Heart right ventricle (tissue), 16 donors: ENCODE data around the gene SPRR3. TPM values are rescaled to one million over a fixed set of nuclear protein-coding genes. Genes with fewer than 3 reads are reported as not detected.

Source experiments
- ATAC-seq, 8 donors: fragments of 200-7000 bp; cut with Tn5 transposase; one replicate each; pipeline ENCODE4 v1.9.1; 2020; ENCODE audit warnings: mild to moderate bottlenecking in 8 of 8, moderate library complexity in 8 of 8, moderate number of reproducible peaks in 1 of 8
- DNase-seq, 2 donors: peaks; one replicate each; pipeline ENCODE4 v3.0.0-alpha.2; 2020
- H3K27ac ChIP-seq, 10 donors: fragments of 200-600 bp; sonication (generic) in 2 of 10; one replicate each; pipeline versions ENCODE4 v1.5.0 to v1.8.0; 2020 to 2022; ENCODE audit warnings: mild to moderate bottlenecking in 3 of 10
- H3K27me3 ChIP-seq, 7 donors: fragments of 200-600 bp; one replicate each; pipeline ENCODE4 v1.8.0; 2021 to 2022; ENCODE audit warnings: mild to moderate bottlenecking in 2 of 7
- H3K36me3 ChIP-seq, 9 donors: fragments of 200-600 bp; sonication (generic) in 1 of 9; one replicate each; pipeline versions ENCODE4 v1.5.0 to v1.8.0; 2020 to 2022; ENCODE audit warnings: mild to moderate bottlenecking in 2 of 9
- H3K4me1 ChIP-seq, 9 donors: fragments of 200-600 bp; sonication (generic) in 1 of 9; one replicate each; pipeline versions ENCODE4 v1.5.0 to v1.8.0; 2020 to 2022; ENCODE audit warnings: mild to moderate bottlenecking in 4 of 9
- H3K4me3 ChIP-seq, 10 donors: fragments of 200-600 bp; sonication (generic) in 2 of 10; one replicate each; pipeline versions ENCODE4 v1.5.0 to v1.8.0; 2020 to 2022; ENCODE audit warnings: mild to moderate bottlenecking in 7 of 10, moderate library complexity in 2 of 10
- H3K9me3 ChIP-seq, 11 donors: fragments of 200-600 bp in 10 of 11; sonication (generic) in 2 of 11; one replicate each; pipeline versions ENCODE4 v1.5.0 to v1.8.0; 2013 to 2022; ENCODE audit warnings: mild to moderate bottlenecking in 2 of 11, control low read depth in 1 of 11, moderate library complexity in 1 of 11
- CTCF ChIP-seq, 9 donors: fragments of 200-600 bp; sonication (generic) in 2 of 9; IDR thresholded peaks; one replicate each; pipeline versions ENCODE4 v1.5.0 to v1.8.0; 2021 to 2022; ENCODE audit warnings: antibody characterized with exemption in 9 of 9, mild to moderate bottlenecking in 5 of 9, moderate library complexity in 1 of 9
- WGBS, 2 donors: extraction: QIAGEN DNeasy Blood & Tissue Kit; methylation state at CpG; one replicate each; pipeline ENCODE4 v1.1.7; 2013; ENCODE audit warnings: inconsistent platforms in 1 of 2; 5-methylcytosine and 5-hydroxymethylcytosine counted together
- intact Hi-C, 10 donors: fragments of 100-400 bp; cut with DNase I; formaldehyde crosslinking; loops; one replicate each; pipeline versions ENCODE4 v1.11.1 to v1.14.2; 2022
- polyA plus RNA-seq, 2 donors: library from polyadenylated mRNA; stranded (reverse); fragments of 200-250 nt; gene quantifications; one replicate each; pipeline ENCODE4 v1.2.3, GENCODE V29; 2013
- total RNA-seq, 10 donors: library from RNA; stranded (reverse); fragmentation: NEBNext Ultra II Directional in 3 of 10; extraction: Animal tissue kit (Norgen Biotek cat#: 25700) in 3 of 10; gene quantifications; one replicate each; pipeline versions ENCODE4 v1.2.1 to v1.2.4, GENCODE V29; 2021 to 2023
- donor health status: Arrhythmogenic right ventricular cardiomyopathy.
- donor health status: ischemic (EF 13 %, LVEDD 7.1; RV severe dilation, severe dysfunction).
- donor health status: healthy with polysubstance abuse.
- donor health status: DM: no; HTN: yes; CAD: no.
- donor health status: DM: no; HTN: no; CAD: no.
- donor health status: ischemic (EF 25% LVEDD 6.9; RV normal size, moderate dysfunction).
- donor health status: ischemic (EF 25% LVEDD 5.7; RV mildly dilated, moderate dysfunction).
- donor health status: healthy.
- donor health status: DM: yes; HTN: yes; CAD: no.
- donor health status: Ischemic cardiomyopathy.
- donor health status: ischemic (EF 35%, LVEDD 5.7; RV mildly dilated, moderate dysfunction).
- donor health status: nonischemic (EF 11% LVEDD 7.7; RV severe dilation, severe dysfunction).
- donor health status: DM: yes; HTN: yes; CAD: no.
- donor health status: PGD.
- donor health status: ischemic (EF 29% LVEDD 5.4; RV normal size, mild dysfunction).
- donor health status: nonischemic (EF 23%, LVEDD 6.1; RV moderate dilation, normal function).

The SPRR3 gene
- total and polyA plus RNA-seq, 12 donors = 2.6 TPM; not detected in 11

GRCh38 chr1:152968248-152968647, 33.3 kb upstream of the SPRR3 start:
- Histone ChIP-seq H3K4me3 (no peak overlapping the region), H3K9me3 (no peaks in the 10 kb centered on the region), H3K27me3 (peaks cover 0 to 7% (median 3%) of the 10 kb centered on the region in 7 donors), H3K27ac (no peak overlapping the region), H3K4me1 (no peaks in the 10 kb centered on the region), H3K36me3 (no peaks in the 10 kb centered on the region)
- DNase-seq (no peak), ATAC-seq (no peak)
- 56 to 57% methylated on average over 2 of the region's 2 CpGs for WGBS, 2 donors
- intact Hi-C loops = no loop called here
- TF ChIP-seq CTCF (IDR thresholded peaks at IDR 0.05) = no peak

GRCh38 chr1:152969036-152969435, 32.5 kb upstream of the SPRR3 start:
- no peaks in the 10 kb centered on the region for H3K4me1 ChIP-seq
- ATAC-seq = no peak
- no peak for DNase-seq
- TF ChIP-seq CTCF (IDR thresholded peaks at IDR 0.05) = no peak
- no peaks in the 10 kb centered on the region for H3K9me3 ChIP-seq
- peaks cover 0 to 7% (median 3%) of the 10 kb centered on the region in 7 donors for H3K27me3 ChIP-seq
- no peak overlapping the region for H3K4me3 ChIP-seq
- H3K36me3 ChIP-seq = no peaks in the 10 kb centered on the region
- intact Hi-C loops = no loop called here
- 72 to 75% methylated on average over 2 of the region's 2 CpGs for WGBS, 2 donors
- H3K27ac ChIP-seq = no peak overlapping the region

- peaks cover 0 to 11% (median 2%) of the 10 kb centered on the region in 7 donors for H3K27me3 ChIP-seq
- H3K4me3 ChIP-seq = no peak within 1 kb of the TSS
- no peak for ATAC-seq
- H3K9me3 ChIP-seq = no peaks in the 10 kb centered on the region
- H3K27ac ChIP-seq = no peak within 1 kb of the TSS
- H3K4me1 ChIP-seq = no peaks in the 10 kb centered on the region
- TF ChIP-seq CTCF (IDR thresholded peaks at IDR 0.05) = no peak
- no peak for DNase-seq
- intact Hi-C loops = no loop called here
- 80 to 88% methylated on average over 6 of the region's 6 CpGs for WGBS, 2 donors
- no peaks in the 10 kb centered on the region for H3K36me3 ChIP-seq
Measured at GRCh38 chr1:152970495-152970894, 31.1 kb upstream of the SPRR3 start, which contains the start of gene SPRR4. Gene SPRR4 (plus strand): TSS chr1:152970648. CDS start chr1:152971891, 1,243 bp downstream.

- no peaks in the 10 kb centered on the region for H3K4me1 ChIP-seq
- H3K27ac ChIP-seq = no peak overlapping the region
- ATAC-seq = no peak
- WGBS, 2 donors = 74 to 80% methylated on average over 4 of the region's 4 CpGs
- peaks cover 0 to 11% (median 0%) of the 10 kb centered on the region in 7 donors for H3K27me3 ChIP-seq
- H3K9me3 ChIP-seq = no peaks in the 10 kb centered on the region
- TF ChIP-seq CTCF (IDR thresholded peaks at IDR 0.05) = no peak
- no peak for DNase-seq
- no peaks in the 10 kb centered on the region for H3K36me3 ChIP-seq
- intact Hi-C loops = no loop called here
- H3K4me3 ChIP-seq = no peak overlapping the region
Measured at GRCh38 chr1:152972196-152972886, 29.2 kb upstream of the SPRR3 start.
